MM.1S (cell line): ENCODE data around the gene FHDC1.

ENCODE experiments used
- DNase-seq: peaks from one replicate; pipeline ENCODE4 v3.0.0-alpha.2; 2015
- H2AFZ ChIP-seq: fragments of 300-600 bp; sonication (generic); 2 replicates; pipeline ENCODE4 v1.6.0; 2016; ENCODE audit warnings: antibody characterized with exemption, low read length
- H3F3A ChIP-seq: fragments of 300-600 bp; sonication (generic); 2 replicates; pipeline ENCODE4 v1.6.1; 2016; ENCODE audit warnings: mild to moderate bottlenecking, antibody characterized with exemption, low read length, moderate library complexity, mixed read lengths; ENCODE audit not compliant: insufficient read depth
- H3K27ac ChIP-seq: fragments of 300-600 bp; sonication (generic); 2 replicates; pipeline ENCODE4 v1.5.1; 2016; ENCODE audit warnings: mild to moderate bottlenecking, low read length
- H3K27me3 ChIP-seq: fragments of 300-600 bp; sonication (generic); replicated peaks from 2 replicates; pipeline ENCODE4 v1.6.0; 2016; ENCODE audit warnings: low read length; ENCODE audit not compliant: insufficient read depth
- H3K36me3 ChIP-seq: fragments of 300-600 bp; sonication (generic); replicated peaks from 2 replicates; pipeline ENCODE4 v1.6.1; 2016; ENCODE audit warnings: mild to moderate bottlenecking, low read length, mixed read lengths; ENCODE audit not compliant: insufficient read depth
- H3K4me1 ChIP-seq: fragments of 300-600 bp; sonication (generic); 2 replicates; pipeline ENCODE4 v1.6.1; 2016; ENCODE audit warnings: low read length, mixed read lengths
- H3K4me2 ChIP-seq: fragments of 300-600 bp; sonication (generic); 2 replicates; pipeline ENCODE4 v1.6.0; 2016; ENCODE audit warnings: low read depth, low read length
- H3K4me3 ChIP-seq: fragments of 300-600 bp; sonication (generic); 2 replicates; pipeline ENCODE4 v1.5.1; 2016; ENCODE audit warnings: low read length, mixed read lengths
- H3K79me2 ChIP-seq: fragments of 300-600 bp; sonication (generic); 2 replicates; pipeline ENCODE4 v1.6.1; 2016; ENCODE audit warnings: mixed run types, low read length, mixed read lengths
- H3K9ac ChIP-seq: fragments of 300-600 bp; sonication (generic); 2 replicates; pipeline ENCODE4 v1.6.1; 2016; ENCODE audit warnings: low read length, mixed read lengths
- H3K9me2 ChIP-seq: fragments of 300-600 bp; sonication (generic); replicated peaks from 2 replicates; pipeline ENCODE4 v1.6.1; 2016; ENCODE audit warnings: mild to moderate bottlenecking, low read length, mixed read lengths; ENCODE audit not compliant: insufficient read depth
- H3K9me3 ChIP-seq: fragments of 300-600 bp; sonication (generic); replicated peaks from 2 replicates; pipeline ENCODE4 v1.6.1; 2016; ENCODE audit warnings: mild to moderate bottlenecking, low read length, mixed read lengths; ENCODE audit not compliant: insufficient read depth
- H4K20me1 ChIP-seq: fragments of 300-600 bp; sonication (generic); 2 replicates; pipeline ENCODE4 v1.6.1; 2016; ENCODE audit warnings: mild to moderate bottlenecking, low read length, moderate library complexity, mixed read lengths; ENCODE audit not compliant: insufficient read depth
- CTCF ChIP-seq: fragments of 300-600 bp; sonication (generic); IDR thresholded peaks from 2 replicates; pipeline ENCODE4 v1.5.1; 2016; ENCODE audit warnings: antibody characterized with exemption, low read length, mixed read lengths
- EZH2 ChIP-seq: fragments of 300-600 bp; sonication (generic); optimal IDR thresholded peaks from 2 replicates; pipeline ENCODE3; 2017; ENCODE audit warnings: low read depth, mild to moderate bottlenecking, antibody characterized with exemption, low read length, mixed read lengths
- EZH2phosphoT487 ChIP-seq: fragments of 300-600 bp; sonication (generic); IDR thresholded peaks from 2 replicates; pipeline ENCODE4 v1.6.1; 2018; ENCODE audit warnings: antibody characterized with exemption, low read length

The FHDC1 gene

DNA sequence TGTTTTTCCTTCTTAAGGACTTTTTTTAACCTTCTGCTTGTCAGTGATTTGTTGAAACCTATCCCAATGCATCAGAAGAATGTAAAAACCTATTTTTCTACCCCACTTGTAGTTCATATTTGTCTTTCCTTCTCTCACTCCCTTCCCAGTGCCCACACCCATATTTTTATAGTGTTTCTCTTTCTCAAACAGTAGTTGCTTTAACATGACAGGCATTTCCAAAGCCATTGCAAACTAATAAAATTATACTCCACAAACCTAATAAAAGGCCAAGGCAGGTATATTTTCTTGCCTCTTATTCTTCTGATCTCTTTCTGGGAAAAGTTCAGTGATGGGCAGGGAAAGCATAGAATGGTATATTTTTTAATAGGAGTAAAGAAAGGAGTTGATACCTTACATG is 35.7 kb upstream of the FHDC1 start:
- Histone ChIP-seq H3K79me2 (no peaks in the 10 kb centered on the region), H2AFZ (no peak overlapping the region), H3K9me3 (no peaks in the 10 kb centered on the region), H3K9ac (no peak overlapping the region), H3K27ac (no peak overlapping the region), H3K4me1 (no peaks in the 10 kb centered on the region), H3K9me2 (no peaks in the 10 kb centered on the region), H3K27me3 (no peaks in the 10 kb centered on the region), H3F3A (no peaks in the 10 kb centered on the region), H3K36me3 (no peaks in the 10 kb centered on the region), H4K20me1 (no peaks in the 10 kb centered on the region), H3K4me2 (no peak overlapping the region), H3K4me3 (no peak overlapping the region)
- TF ChIP-seq EZH2 (no peak), EZH2phosphoT487 (no peak), CTCF (no peak)
- no peak for DNase-seq

GRCh38 chr4:152901205-152901604 is 34.9 kb upstream of the FHDC1 start:
- no peak overlapping the region for H3K9ac ChIP-seq
- H3K4me2 ChIP-seq, result no peak overlapping the region
- H3K36me3 ChIP-seq, result no peaks in the 10 kb centered on the region
- no peaks in the 10 kb centered on the region for H4K20me1 ChIP-seq
- no peaks in the 10 kb centered on the region for H3K9me3 ChIP-seq
- no peaks in the 10 kb centered on the region for H3K27me3 ChIP-seq
- H3F3A ChIP-seq, result no peaks in the 10 kb centered on the region
- no peaks in the 10 kb centered on the region for H3K79me2 ChIP-seq
- H2AFZ ChIP-seq, result no peak overlapping the region
- H3K4me3 ChIP-seq, result no peak overlapping the region
- no peak for TF ChIP-seq CTCF
- no peak for TF ChIP-seq EZH2phosphoT487
- no peak for TF ChIP-seq EZH2
- H3K4me1 ChIP-seq, result no peaks in the 10 kb centered on the region
- no peak for DNase-seq
- no peaks in the 10 kb centered on the region for H3K9me2 ChIP-seq
- H3K27ac ChIP-seq, result no peak overlapping the region

DNA sequence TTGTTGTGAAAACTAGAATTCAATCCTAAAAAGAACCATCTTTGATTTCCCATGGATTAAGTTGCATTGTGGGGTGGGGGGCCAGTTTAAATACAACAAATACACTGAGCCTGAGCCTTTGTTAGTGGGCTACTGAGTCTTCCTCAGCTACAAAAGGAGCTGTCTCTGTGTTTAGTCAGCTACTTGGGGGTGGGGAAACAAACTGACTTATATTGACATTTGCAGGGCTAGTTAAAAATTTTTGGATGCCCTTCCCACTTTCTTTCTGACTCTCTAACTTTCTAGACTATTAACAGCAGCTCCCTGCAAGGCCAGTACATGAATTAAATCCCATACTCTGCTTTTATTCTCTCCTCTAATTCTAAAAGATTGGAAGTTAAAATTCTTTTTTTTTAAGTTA is 32.5 kb upstream of the FHDC1 start:
- Histone ChIP-seq H3K4me1 (no peaks in the 10 kb centered on the region), H3F3A (no peaks in the 10 kb centered on the region), H3K9me3 (no peaks in the 10 kb centered on the region), H3K79me2 (no peaks in the 10 kb centered on the region), H3K27me3 (no peaks in the 10 kb centered on the region), H3K9me2 (no peaks in the 10 kb centered on the region), H3K36me3 (no peaks in the 10 kb centered on the region), H3K4me3 (no peak overlapping the region), H3K27ac (no peak overlapping the region), H2AFZ (no peak overlapping the region), H3K9ac (no peak overlapping the region), H4K20me1 (no peaks in the 10 kb centered on the region), H3K4me2 (no peak overlapping the region)
- no peak for DNase-seq
- TF ChIP-seq CTCF (no peak), EZH2 (no peak)
